ENCODE data around the gene DGCR6L. TPM values are rescaled to one million over a fixed set of nuclear protein-coding genes. Genes with fewer than 3 reads are reported as not detected.
"Not testable (repeated sequence)": the region's sequence is repeated elsewhere in the genome, so short reads cannot be mapped to it uniquely, and the experiment has no call there.

Gene DGCR6L
- total and polyA plus RNA-seq, 2 of the 4 experiments (the other 2 are of a cell fraction), result 65.4 to 80.4 TPM

GRCh38 chr22:20275325-20275724, 44.5 kb downstream of the DGCR6L start:
- dilution Hi-C loops (cut with HindIII; ENCODE audit: low sequenced_read_pairs, unreplicated experiment); H4K5ac ChIP-seq (ENCODE audit: low read depth, low read length); H3K27ac ChIP-seq (ENCODE audit: insufficient read depth, low read length); intact Hi-C loops (cut with micrococcal nuclease); H3K9me3 ChIP-seq (ENCODE audit: control insufficient read depth, insufficient read depth, low read length); H3K23ac ChIP-seq (ENCODE audit: low read depth, low read length); H3K79me1 ChIP-seq (ENCODE audit: low read depth in 1 of 2, low read length in 2 of 2); H3K27me3 ChIP-seq (ENCODE audit: control insufficient read depth, insufficient read depth, low read length); H2BK15ac ChIP-seq (ENCODE audit: low read depth, low read length); H2BK20ac ChIP-seq (ENCODE audit: low read depth, low read length); H3K4ac ChIP-seq (ENCODE audit: low read depth, low read length); DNase-seq; H2AK5ac ChIP-seq (ENCODE audit: low read depth, low read length); H3K9ac ChIP-seq (ENCODE audit: low read depth, low read length); H3K18ac ChIP-seq (ENCODE audit: low read depth, low read length); H4K20me1 ChIP-seq (ENCODE audit: insufficient read depth, low read length); H2AFZ ChIP-seq (replicated peaks; ENCODE audit: low read length, poor library complexity); H4K8ac ChIP-seq (ENCODE audit: low read depth in 2 of 2, low read length in 2 of 2); CTCF ChIA-PET; H4K91ac ChIP-seq (ENCODE audit: insufficient read depth, low read depth, low read length); ATAC-seq (ENCODE audit: low read depth); H2BK120ac ChIP-seq (ENCODE audit: low read depth, low read length); H3K4me1 ChIP-seq (ENCODE audit: control insufficient read depth, insufficient read depth, low read length); H2AK9ac ChIP-seq (replicated peaks; ENCODE audit: low read depth, low read length, poor library complexity); BruUV-seq (replicated peaks); H3K56ac ChIP-seq (ENCODE audit: extremely low read depth, insufficient read depth, low read length); H3K14ac ChIP-seq (replicated peaks; ENCODE audit: low read depth, low read length); H3K4me3 ChIP-seq (ENCODE audit: insufficient read depth, low read depth, low read length); H2BK5ac ChIP-seq (ENCODE audit: low read depth, low read length, poor library complexity, severe bottlenecking); H3K9me1 ChIP-seq (ENCODE audit: insufficient read depth, low read length); H3K36me3 ChIP-seq (ENCODE audit: control insufficient read depth, insufficient read depth, low read length); POLR2A ChIA-PET (ENCODE audit: unreplicated experiment); H3K4me2 ChIP-seq (ENCODE audit: low read depth, low read length): not testable (repeated sequence)
- no CpG with 5 or more reads among the region's 7 CpGs for WGBS, 2 experiments (ENCODE audit: extremely low coverage in 2 of 2, insufficient read length in 1 of 2)
- in situ Hi-C loops (cut with MboI; ENCODE audit: low sequenced_read_pairs), result loop anchor here (5.0 kb wide), 1 partner anchor 103 kb away; no protein-coding TSS in a partner anchor

DNA sequence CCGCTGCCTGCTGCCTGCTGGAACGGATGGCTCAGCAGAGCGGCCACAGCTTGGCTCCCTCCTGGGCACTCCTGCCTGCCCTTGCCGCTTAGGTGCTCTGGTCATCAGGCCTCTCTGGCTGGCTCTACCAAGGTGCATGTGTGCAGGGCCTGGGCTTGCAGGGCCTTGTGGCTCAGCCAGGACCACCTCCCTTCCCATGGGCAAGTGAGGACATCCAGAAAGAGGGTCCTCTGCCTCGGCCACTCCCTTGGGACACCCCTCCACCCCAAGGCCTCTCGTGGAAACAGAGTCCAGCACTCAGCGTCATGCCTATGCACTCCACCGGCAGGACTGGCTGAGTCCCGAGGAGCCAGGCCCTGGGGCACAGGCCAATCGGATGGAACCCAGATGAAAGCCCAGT, 45.5 kb downstream of the DGCR6L start:
- dilution Hi-C loops (cut with HindIII; ENCODE audit: low sequenced_read_pairs, unreplicated experiment); POLR2A ChIA-PET (ENCODE audit: unreplicated experiment): not testable (repeated sequence)

More for the DNA sequence above, 45.5 kb downstream of the DGCR6L start:
- in situ Hi-C loops (cut with MboI; ENCODE audit: low sequenced_read_pairs); H3K18ac ChIP-seq (ENCODE audit: low read depth, low read length); H4K8ac ChIP-seq (ENCODE audit: low read depth in 2 of 2, low read length in 2 of 2); H3K4me2 ChIP-seq (ENCODE audit: low read depth, low read length); H2BK20ac ChIP-seq (ENCODE audit: low read depth, low read length); H2BK5ac ChIP-seq (ENCODE audit: low read depth, low read length, poor library complexity, severe bottlenecking); ATAC-seq (ENCODE audit: low read depth); H3K27me3 ChIP-seq (ENCODE audit: control insufficient read depth, insufficient read depth, low read length); H3K9ac ChIP-seq (ENCODE audit: low read depth, low read length); H3K4me1 ChIP-seq (ENCODE audit: control insufficient read depth, insufficient read depth, low read length); H4K5ac ChIP-seq (ENCODE audit: low read depth, low read length); BruUV-seq (replicated peaks); H2AK9ac ChIP-seq (replicated peaks; ENCODE audit: low read depth, low read length, poor library complexity); H2AK5ac ChIP-seq (ENCODE audit: low read depth, low read length); DNase-seq; H3K56ac ChIP-seq (ENCODE audit: extremely low read depth, insufficient read depth, low read length); H3K4me3 ChIP-seq (ENCODE audit: insufficient read depth, low read depth, low read length); intact Hi-C loops (cut with micrococcal nuclease); H2BK15ac ChIP-seq (ENCODE audit: low read depth, low read length); H3K14ac ChIP-seq (replicated peaks; ENCODE audit: low read depth, low read length); CTCF ChIA-PET; H3K79me1 ChIP-seq (ENCODE audit: low read depth in 1 of 2, low read length in 2 of 2); H4K91ac ChIP-seq (ENCODE audit: insufficient read depth, low read depth, low read length); H4K20me1 ChIP-seq (ENCODE audit: insufficient read depth, low read length); H3K9me3 ChIP-seq (ENCODE audit: control insufficient read depth, insufficient read depth, low read length); H3K36me3 ChIP-seq (ENCODE audit: control insufficient read depth, insufficient read depth, low read length); H3K9me1 ChIP-seq (ENCODE audit: insufficient read depth, low read length); H3K23ac ChIP-seq (ENCODE audit: low read depth, low read length); H2AFZ ChIP-seq (replicated peaks; ENCODE audit: low read length, poor library complexity); H3K27ac ChIP-seq (ENCODE audit: insufficient read depth, low read length); H3K4ac ChIP-seq (ENCODE audit: low read depth, low read length); H2BK120ac ChIP-seq (ENCODE audit: low read depth, low read length): not testable (repeated sequence)
- 91% methylated on average over 4 of the region's 10 CpGs; no CpG with 5 or more reads in 1 of the 2 experiments for WGBS, 2 experiments (ENCODE audit: extremely low coverage in 2 of 2, insufficient read length in 1 of 2)
